ENCODE measurements around the gene DYDC1.
A peak's percentile ranks its signal among the peaks of the same experiment; 100 is the strongest.

DNA sequence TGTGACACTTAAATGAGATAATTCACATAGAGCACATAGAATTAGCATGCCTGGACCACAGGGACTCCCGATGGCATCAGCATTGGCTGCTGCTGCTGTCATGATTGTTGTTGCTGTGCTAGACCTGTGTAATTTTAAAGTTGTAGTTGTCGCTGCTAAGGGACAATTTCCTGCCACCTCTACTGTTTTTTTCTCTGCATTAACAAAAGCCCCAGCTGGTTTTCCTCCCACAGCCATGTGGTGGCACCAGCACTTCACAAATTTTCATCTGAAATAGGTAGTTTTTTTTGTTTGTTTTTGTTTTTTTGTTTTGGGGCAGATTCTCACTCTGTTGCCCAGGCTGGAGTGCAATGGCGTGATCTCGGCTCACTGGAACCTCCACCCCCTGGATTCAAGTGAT is 26.4 kb upstream of the DYDC1 start:
- TF ChIP-seq, protein P1, sequence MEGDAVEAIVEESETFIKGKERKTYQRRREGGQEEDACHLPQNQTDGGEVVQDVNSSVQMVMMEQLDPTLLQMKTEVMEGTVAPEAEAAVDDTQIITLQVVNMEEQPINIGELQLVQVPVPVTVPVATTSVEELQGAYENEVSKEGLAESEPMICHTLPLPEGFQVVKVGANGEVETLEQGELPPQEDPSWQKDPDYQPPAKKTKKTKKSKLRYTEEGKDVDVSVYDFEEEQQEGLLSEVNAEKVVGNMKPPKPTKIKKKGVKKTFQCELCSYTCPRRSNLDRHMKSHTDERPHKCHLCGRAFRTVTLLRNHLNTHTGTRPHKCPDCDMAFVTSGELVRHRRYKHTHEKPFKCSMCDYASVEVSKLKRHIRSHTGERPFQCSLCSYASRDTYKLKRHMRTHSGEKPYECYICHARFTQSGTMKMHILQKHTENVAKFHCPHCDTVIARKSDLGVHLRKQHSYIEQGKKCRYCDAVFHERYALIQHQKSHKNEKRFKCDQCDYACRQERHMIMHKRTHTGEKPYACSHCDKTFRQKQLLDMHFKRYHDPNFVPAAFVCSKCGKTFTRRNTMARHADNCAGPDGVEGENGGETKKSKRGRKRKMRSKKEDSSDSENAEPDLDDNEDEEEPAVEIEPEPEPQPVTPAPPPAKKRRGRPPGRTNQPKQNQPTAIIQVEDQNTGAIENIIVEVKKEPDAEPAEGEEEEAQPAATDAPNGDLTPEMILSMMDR (IDR thresholded peaks at IDR 0.05), result peak; percentile 61 to 74 (median 63)
- no peak for TF ChIP-seq POLR2A (IDR thresholded peaks at IDR 0.05)
